IMR-90 (cell line): ENCODE data around the gene HENMT1. TPM values are rescaled to one million over a fixed set of nuclear protein-coding genes. Genes with fewer than 3 reads are reported as not detected.

Source experiments
- ATAC-seq: fragments of 200-7000 bp; cut with Tn5 transposase; 2 replicates; pipeline ENCODE4 v1.9.1; 2020; ENCODE audit warnings: low read depth, mild to moderate bottlenecking, moderate library complexity
- BruUV-seq: library from RNA; stranded (reverse); fragments of 400-500 nt; replicated peaks from 2 replicates; lab custom pipeline; 2021; lab: Mats Ljungman, UMichigan
- CTCF ChIA-PET: fragments of 300-600 bp; formaldehyde crosslinking; extraction: SDS; loops from one replicate; lab custom pipeline; 2021; ENCODE audit warnings: antibody characterized with exemption; lab: Yijun Ruan, JAX
- POLR2A ChIA-PET: fragments of 300-600 bp; sonication (Branson Sonifier 250); formaldehyde crosslinking; loops from one replicate; lab custom pipeline; 2022; ENCODE audit warnings: antibody characterized with exemption; ENCODE audit not compliant: unreplicated experiment; lab: Charles Lee
- DNase-seq: peaks from one replicate; pipeline ENCODE4 v3.0.0; 2013
- H2AFZ ChIP-seq: replicated peaks from 2 replicates; pipeline ENCODE3; 2013; ENCODE audit warnings: low read length, mild to moderate bottlenecking; ENCODE audit not compliant: poor library complexity
- H2AK5ac ChIP-seq: 2 replicates; pipeline ENCODE4 v1.6.1; 2013; ENCODE audit warnings: low read depth, low read length, inconsistent platforms
- H2AK9ac ChIP-seq: replicated peaks from 2 replicates; pipeline ENCODE3; 2013; ENCODE audit warnings: mild to moderate bottlenecking, low read depth, low read length, moderate library complexity; ENCODE audit not compliant: poor library complexity
- H2BK120ac ChIP-seq: 2 replicates; pipeline ENCODE4 v1.6.1; 2013; ENCODE audit warnings: low read depth, low read length, inconsistent platforms
- H2BK15ac ChIP-seq: 3 replicates; pipeline ENCODE4 v1.6.1; 2013; ENCODE audit warnings: low read depth, low read length, inconsistent platforms
- H2BK20ac ChIP-seq: 2 replicates; pipeline ENCODE4 v1.6.1; 2013; ENCODE audit warnings: low read depth, mild to moderate bottlenecking, inconsistent platforms, low read length, moderate library complexity
- H2BK5ac ChIP-seq: 2 replicates; pipeline ENCODE4 v1.6.1; 2013; ENCODE audit warnings: mild to moderate bottlenecking, low read depth, low read length, inconsistent platforms; ENCODE audit not compliant: poor library complexity, severe bottlenecking
- H3K14ac ChIP-seq: replicated peaks from 2 replicates; pipeline ENCODE4 v1.6.1; 2013; ENCODE audit warnings: low read depth, low read length, inconsistent platforms
- H3K18ac ChIP-seq: 2 replicates; pipeline ENCODE4 v1.6.1; 2013; ENCODE audit warnings: low read depth, low read length, control low read depth
- H3K23ac ChIP-seq: 2 replicates; pipeline ENCODE4 v1.6.1; 2013; ENCODE audit warnings: low read depth, low read length, inconsistent platforms
- H3K27ac ChIP-seq: 2 replicates; pipeline ENCODE4 v1.5.1; 2013; ENCODE audit warnings: mild to moderate bottlenecking, control low read depth, low read length; ENCODE audit not compliant: insufficient read depth
- H3K27me3 ChIP-seq: 2 replicates; pipeline ENCODE4 v1.6.1; 2013; ENCODE audit warnings: low read length; ENCODE audit not compliant: control insufficient read depth, insufficient read depth
- H3K36me3 ChIP-seq: 2 replicates; pipeline ENCODE4 v1.6.1; 2013; ENCODE audit warnings: low read length, mixed read lengths; ENCODE audit not compliant: control insufficient read depth, insufficient read depth
- H3K4ac ChIP-seq: 2 replicates; pipeline ENCODE4 v1.6.1; 2013; ENCODE audit warnings: low read depth, low read length, inconsistent platforms
- H3K4me1 ChIP-seq: 2 replicates; pipeline ENCODE4 v1.6.1; 2013; ENCODE audit warnings: low read length, mixed read lengths; ENCODE audit not compliant: control insufficient read depth, insufficient read depth
- H3K4me2 ChIP-seq: 2 replicates; pipeline ENCODE4 v1.6.1; 2013; ENCODE audit warnings: low read depth, mild to moderate bottlenecking, control low read depth, low read length, moderate library complexity
- H3K4me3 ChIP-seq: 2 replicates; pipeline ENCODE4 v1.5.1; 2013; ENCODE audit warnings: low read depth, mild to moderate bottlenecking, control low read depth, low read length, moderate library complexity; ENCODE audit not compliant: insufficient read depth
- H3K56ac ChIP-seq: 2 replicates; pipeline ENCODE4 v1.6.1; 2013; ENCODE audit warnings: low read length, inconsistent platforms; ENCODE audit not compliant: insufficient read depth; ENCODE audit errors: extremely low read depth
- H3K79me1 ChIP-seq, 2 experiments: 2 replicates each; pipeline ENCODE4 v1.6.1; 2013; ENCODE audit warnings: low read length in 2 of 2, inconsistent platforms in 1 of 2, low read depth in 1 of 2
- H3K9ac ChIP-seq: 2 replicates; pipeline ENCODE4 v1.6.1; 2013; ENCODE audit warnings: low read depth, low read length, control low read depth
- H3K9me1 ChIP-seq: 2 replicates; pipeline ENCODE4 v1.6.1; 2013; ENCODE audit warnings: low read length, inconsistent platforms; ENCODE audit not compliant: insufficient read depth
- H3K9me3 ChIP-seq: 2 replicates; pipeline ENCODE4 v1.6.1; 2013; ENCODE audit warnings: low read length; ENCODE audit not compliant: control insufficient read depth, insufficient read depth
- H4K20me1 ChIP-seq: 2 replicates; pipeline ENCODE4 v1.6.1; 2013; ENCODE audit warnings: low read length, inconsistent platforms; ENCODE audit not compliant: insufficient read depth
- H4K5ac ChIP-seq: 2 replicates; pipeline ENCODE4 v1.6.1; 2013; ENCODE audit warnings: mild to moderate bottlenecking, low read depth, low read length, control low read depth
- H4K8ac ChIP-seq, 2 experiments: 2 replicates each; pipeline ENCODE4 v1.6.1; 2013; ENCODE audit warnings: low read depth in 2 of 2, low read length in 2 of 2, control low read depth in 1 of 2, inconsistent platforms in 1 of 2
- H4K91ac ChIP-seq: 2 replicates; pipeline ENCODE4 v1.6.1; 2013; ENCODE audit warnings: low read depth, low read length, inconsistent platforms; ENCODE audit not compliant: insufficient read depth
- BHLHE40 ChIP-seq: fragments of 150-350 bp; IDR thresholded peaks from 2 replicates; pipeline ENCODE4 v1.6.1; 2016; ENCODE audit warnings: mild to moderate bottlenecking, low read depth, low read length
- CEBPB ChIP-seq: IDR thresholded peaks from 2 replicates; pipeline ENCODE4 v1.6.1; 2012; ENCODE audit warnings: low read depth, low read length, improper control_type of control experiment
- CHD1 ChIP-seq: IDR thresholded peaks from 2 replicates; pipeline ENCODE4 v1.6.1; 2012; ENCODE audit warnings: low read depth, low read length, improper control_type of control experiment
- CTCF ChIP-seq: conservative IDR thresholded peaks from 2 replicates; pipeline ENCODE4 v1.5.1; 2012; ENCODE audit warnings: mild to moderate bottlenecking, low read depth, low read length, improper control_type of control experiment
- ELK1 ChIP-seq: fragments of 150-350 bp; IDR thresholded peaks from 2 replicates; pipeline ENCODE4 v1.6.1; 2016; ENCODE audit warnings: low read depth, mild to moderate bottlenecking, low read length, moderate library complexity, borderline replicate concordance
- FOS ChIP-seq: fragments of 150-350 bp; IDR thresholded peaks from 2 replicates; pipeline ENCODE4 v1.6.1; 2016; ENCODE audit warnings: low read depth, low read length
- MAFK ChIP-seq: IDR thresholded peaks from 2 replicates; pipeline ENCODE4 v1.6.1; 2012; ENCODE audit warnings: low read depth, low read length, improper control_type of control experiment
- MAZ ChIP-seq: IDR thresholded peaks from 2 replicates; pipeline ENCODE4 v1.6.1; 2012; ENCODE audit warnings: low read depth, mild to moderate bottlenecking, low read length, improper control_type of control experiment, moderate library complexity, borderline replicate concordance
- MXI1 ChIP-seq: IDR thresholded peaks from 2 replicates; pipeline ENCODE4 v1.6.1; 2012; ENCODE audit warnings: low read depth, mild to moderate bottlenecking, low read length, moderate library complexity, borderline replicate concordance
- NFE2L2 ChIP-seq: fragments of 150-350 bp; IDR thresholded peaks from 2 replicates; pipeline ENCODE4 v1.6.1; 2016; ENCODE audit warnings: low read depth, mild to moderate bottlenecking, low read length
- POLR2A ChIP-seq: IDR thresholded peaks from 2 replicates; pipeline ENCODE4 v1.6.1; 2012; ENCODE audit warnings: mild to moderate bottlenecking, low read depth, low read length
- RAD21 ChIP-seq: IDR thresholded peaks from 2 replicates; pipeline ENCODE4 v1.6.1; 2012; ENCODE audit warnings: low read length, improper control_type of control experiment
- RCOR1 ChIP-seq: IDR thresholded peaks from 2 replicates; pipeline ENCODE4 v1.6.1; 2012; ENCODE audit warnings: mild to moderate bottlenecking, low read length, improper control_type of control experiment; ENCODE audit not compliant: insufficient replicate concordance
- RFX5 ChIP-seq: IDR thresholded peaks from 2 replicates; pipeline ENCODE4 v1.8.0; 2012; ENCODE audit warnings: low read depth, mild to moderate bottlenecking, low read length, moderate library complexity
- SMC3 ChIP-seq: fragments of 150-350 bp; IDR thresholded peaks from 2 replicates; pipeline ENCODE4 v1.6.1; 2016; ENCODE audit warnings: low read depth, mild to moderate bottlenecking, antibody characterized with exemption, low read length, moderate library complexity
- USF2 ChIP-seq: fragments of 150-350 bp; IDR thresholded peaks from 2 replicates; pipeline ENCODE4 v1.6.1; 2017; ENCODE audit warnings: mild to moderate bottlenecking, antibody characterized with exemption, low read length, low read depth
- dilution Hi-C: fragments of 300-500 bp; cut with HindIII; formaldehyde crosslinking; loops from one replicate; pipeline ENCODE4 v1.14.3; 2018; ENCODE audit warnings: low sequenced_read_pairs; ENCODE audit not compliant: unreplicated experiment
- in situ Hi-C: fragments of 300-500 bp; cut with MboI; formaldehyde crosslinking; loops from 3 replicates; pipeline ENCODE4 v1.14.3; 2019; ENCODE audit warnings: low sequenced_read_pairs, inconsistent platforms, mixed read lengths
- intact Hi-C: fragments of 100-400 bp; cut with micrococcal nuclease; formaldehyde crosslinking; loops from 2 replicates; pipeline ENCODE4 v1.10.0; 2022
- polyA plus RNA-seq, 3 experiments: library from polyadenylated mRNA; depleted of rRNA; stranded (reverse); fragments of >200 nt; gene quantifications; 2 replicates each; pipeline ENCODE4 v1.2.3, GENCODE V29; 2012; ENCODE audit warnings: low replicate concordance in 1 of 3
- total RNA-seq: library from RNA; depleted of rRNA; stranded (reverse); fragments of >200 nt; gene quantifications from 2 replicates; pipeline ENCODE4 v1.2.3, GENCODE V29; 2012

The HENMT1 gene
- total and polyA plus RNA-seq, 2 of the 4 experiments (the other 2 are of a cell fraction): 0.54 to 0.67 TPM

GRCh38 chr1:108668777-108669176, 7.9 kb upstream of the HENMT1 start:
- no peak overlapping the region for H3K27ac ChIP-seq
- H3K4ac ChIP-seq: no peak overlapping the region
- H4K20me1 ChIP-seq: no peaks in the 10 kb centered on the region
- no peak overlapping the region for H2BK120ac ChIP-seq
- no peak overlapping the region for H3K56ac ChIP-seq
- no peak overlapping the region for H4K91ac ChIP-seq
- no peak for DNase-seq
- dilution Hi-C loops: no loop called here
- no peak overlapping the region for H2BK5ac ChIP-seq
- no peak for ATAC-seq
- no peak overlapping the region for H2AK5ac ChIP-seq
- no peak overlapping the region for H2AK9ac ChIP-seq
- BruUV-seq: no TSS peak
- ChIA-PET POLR2A (no interaction called here), CTCF (no interaction called here)
- H3K9me3 ChIP-seq: no peaks in the 10 kb centered on the region
- no peak overlapping the region for H3K4me3 ChIP-seq
- intact Hi-C loops: no loop called here
- no peak overlapping the region for H3K14ac ChIP-seq
- no peaks in the 10 kb centered on the region for H3K36me3 ChIP-seq
- no peak overlapping the region for H3K23ac ChIP-seq
- H2AFZ ChIP-seq: no peak overlapping the region
- peaks cover 2% of the 10 kb centered on the region; the same call in 1 of the 2 replicates for H3K27me3 ChIP-seq
- no peak overlapping the region for H2BK15ac ChIP-seq
- no peak overlapping the region for H4K8ac ChIP-seq
- H3K4me2 ChIP-seq: no peak overlapping the region
- H3K4me1 ChIP-seq: no peaks in the 10 kb centered on the region
- H4K5ac ChIP-seq: no peak overlapping the region
- TF ChIP-seq RCOR1: no peak
- no peak for TF ChIP-seq MAFK
- no peak for TF ChIP-seq SMC3
- TF ChIP-seq MAZ: no peak
- TF ChIP-seq USF2: no peak
- no peak for TF ChIP-seq MXI1
- no peak for TF ChIP-seq CEBPB
- no peak for TF ChIP-seq FOS
- no peak for TF ChIP-seq RFX5
- TF ChIP-seq CTCF: no peak
- no peak for TF ChIP-seq ELK1
- no peak for TF ChIP-seq NFE2L2
- TF ChIP-seq BHLHE40: no peak
- TF ChIP-seq RAD21: no peak
- no peak for TF ChIP-seq CHD1
- no peak for TF ChIP-seq POLR2A
- H3K9ac ChIP-seq: no peak overlapping the region
- no peak overlapping the region for H2BK20ac ChIP-seq
- no peaks in the 10 kb centered on the region for H3K9me1 ChIP-seq
- H3K18ac ChIP-seq: no peak overlapping the region
- no peaks in the 10 kb centered on the region for H3K79me1 ChIP-seq
- in situ Hi-C loops: no loop called here
